Keratinocyte (primary cell): ENCODE data around the gene B3GNT9.

Experiments used
- EZH2 ChIP-seq: IDR thresholded peaks from one replicate; pipeline ENCODE4 v1.6.1; 2012; ENCODE audit warnings: inconsistent platforms, mild to moderate bottlenecking, low read length, moderate library complexity
- TF ChIP-seq, protein P1 (sequence below), 3 experiments: IDR thresholded peaks in 1 of 3; conservative IDR thresholded peaks in 1 of 3; optimal IDR thresholded peaks in 1 of 3; 2 replicates in 2 of 3; 3 replicates in 1 of 3; pipeline versions ENCODE3 to v1.5.1; 2011; ENCODE audit warnings: low read length in 3 of 3, mild to moderate bottlenecking in 3 of 3, moderate library complexity in 2 of 3, control low read depth in 1 of 3, inconsistent platforms in 1 of 3; ENCODE audit not compliant: insufficient read depth in 2 of 3; ENCODE audit errors: extremely low read depth in 1 of 3

DNA sequence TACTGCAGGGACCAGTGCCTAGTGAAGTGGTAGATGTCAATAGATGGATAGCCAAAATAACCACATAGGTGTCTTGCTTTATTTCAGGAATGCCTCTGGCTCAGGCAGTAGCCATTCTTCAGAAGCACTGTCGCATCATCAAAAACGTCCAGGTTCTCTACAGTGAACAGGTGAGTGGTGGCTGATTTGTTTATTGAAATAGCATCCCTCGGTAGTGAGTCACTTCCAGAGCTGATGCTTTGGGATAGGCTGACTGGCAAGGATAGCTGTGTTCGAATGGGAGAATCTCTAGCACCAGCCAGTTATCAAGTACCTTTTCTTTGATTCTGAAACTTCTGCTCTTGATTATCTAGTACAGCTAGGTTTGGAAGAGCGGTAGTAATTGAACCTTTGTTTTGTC, 30.8 kb downstream of the B3GNT9 start:
- TF ChIP-seq, protein P1, sequence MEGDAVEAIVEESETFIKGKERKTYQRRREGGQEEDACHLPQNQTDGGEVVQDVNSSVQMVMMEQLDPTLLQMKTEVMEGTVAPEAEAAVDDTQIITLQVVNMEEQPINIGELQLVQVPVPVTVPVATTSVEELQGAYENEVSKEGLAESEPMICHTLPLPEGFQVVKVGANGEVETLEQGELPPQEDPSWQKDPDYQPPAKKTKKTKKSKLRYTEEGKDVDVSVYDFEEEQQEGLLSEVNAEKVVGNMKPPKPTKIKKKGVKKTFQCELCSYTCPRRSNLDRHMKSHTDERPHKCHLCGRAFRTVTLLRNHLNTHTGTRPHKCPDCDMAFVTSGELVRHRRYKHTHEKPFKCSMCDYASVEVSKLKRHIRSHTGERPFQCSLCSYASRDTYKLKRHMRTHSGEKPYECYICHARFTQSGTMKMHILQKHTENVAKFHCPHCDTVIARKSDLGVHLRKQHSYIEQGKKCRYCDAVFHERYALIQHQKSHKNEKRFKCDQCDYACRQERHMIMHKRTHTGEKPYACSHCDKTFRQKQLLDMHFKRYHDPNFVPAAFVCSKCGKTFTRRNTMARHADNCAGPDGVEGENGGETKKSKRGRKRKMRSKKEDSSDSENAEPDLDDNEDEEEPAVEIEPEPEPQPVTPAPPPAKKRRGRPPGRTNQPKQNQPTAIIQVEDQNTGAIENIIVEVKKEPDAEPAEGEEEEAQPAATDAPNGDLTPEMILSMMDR (optimal IDR thresholded peaks at IDR 0.05 in 1 of 3, IDR thresholded peaks at IDR 0.05 in 1 of 3, conservative IDR thresholded peaks at IDR 0.05 in 1 of 3; ENCODE audit: extremely low read depth in 1 of 3, insufficient read depth in 2 of 3, low read length in 3 of 3): no peak
- TF ChIP-seq EZH2: no peak
